Left ventricle myocardium inferior (tissue), 1 donor: ENCODE measurements around the gene SARNP. TPM values are rescaled to one million over a fixed set of nuclear protein-coding genes. Genes with fewer than 3 reads are reported as not detected.

Experiments
- DNase-seq: peaks from one replicate; pipeline ENCODE4 v3.0.0-alpha.2; 2020
- H3K27ac ChIP-seq: fragments of 200-600 bp; replicated peaks from 2 replicates; pipeline ENCODE4 v1.8.0; 2021
- H3K27me3 ChIP-seq: fragments of 200-600 bp; 2 replicates; pipeline ENCODE4 v1.8.0; 2021; ENCODE audit warnings: low read depth
- H3K36me3 ChIP-seq: fragments of 200-600 bp; 2 replicates; pipeline ENCODE4 v1.8.0; 2021
- H3K4me1 ChIP-seq: fragments of 200-600 bp; 2 replicates; pipeline ENCODE4 v1.8.0; 2021
- H3K4me3 ChIP-seq: fragments of 200-600 bp; 2 replicates; pipeline ENCODE4 v1.8.0; 2021; ENCODE audit warnings: mild to moderate bottlenecking, moderate library complexity
- H3K9me3 ChIP-seq: fragments of 200-600 bp; replicated peaks from 2 replicates; pipeline ENCODE4 v1.8.0; 2021
- intact Hi-C: fragments of 100-400 bp; cut with micrococcal nuclease; formaldehyde crosslinking; loops from one replicate; pipeline ENCODE4 v1.11.0; 2022
- total RNA-seq: library from RNA; stranded (reverse); fragmentation: NEBNext Ultra II Directional; extraction: Animal tissue kit (Norgen Biotek cat#: 25700); gene quantifications from one replicate; pipeline ENCODE4 v1.2.1, GENCODE V29; 2021
- TF ChIP-seq, protein P1 (sequence below): fragments of 200-600 bp; IDR thresholded peaks from 2 replicates; pipeline ENCODE4 v1.8.0; 2021; ENCODE audit warnings: antibody characterized with exemption, mild to moderate bottlenecking, borderline replicate concordance
- donor health status: DM: no; HTN: yes; CAD: no; lungs with severe emphysema.

The SARNP gene
- total RNA-seq, 1 donor from 2014 or later: 53.2 TPM

DNA sequence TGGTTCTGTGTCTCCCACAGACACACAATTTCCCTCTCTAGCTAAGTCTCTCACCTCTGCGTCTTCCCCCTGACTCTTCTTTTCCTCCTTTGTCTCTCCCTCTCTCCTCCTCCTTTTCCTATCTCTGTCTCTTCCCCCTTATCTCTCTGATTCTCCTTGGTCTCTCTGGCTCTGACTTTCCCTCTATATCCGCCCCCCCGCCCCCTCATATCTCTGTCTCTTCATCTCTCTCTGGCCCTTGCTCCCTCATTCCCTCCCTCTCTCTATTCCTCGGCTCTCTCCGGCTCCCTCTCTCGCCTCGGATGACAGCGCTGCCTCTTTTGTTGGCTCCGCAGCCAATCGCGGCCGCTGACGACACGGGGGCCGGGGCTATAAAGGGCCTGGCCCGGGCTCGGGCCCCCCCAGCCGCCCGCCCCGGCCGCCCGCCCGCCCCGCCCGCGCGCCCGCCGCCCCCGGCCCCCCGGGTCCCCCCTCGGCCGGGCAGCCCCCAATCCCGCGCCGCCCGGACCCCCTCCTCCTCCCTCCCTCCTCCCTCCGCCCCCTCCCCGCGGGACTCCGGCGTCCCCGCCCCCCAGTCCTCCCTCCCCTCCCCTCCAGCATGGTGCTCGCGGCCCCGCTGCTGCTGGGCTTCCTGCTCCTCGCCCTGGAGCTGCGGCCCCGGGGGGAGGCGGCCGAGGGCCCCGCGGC lies 74.7 kb downstream of the SARNP start, which contains the start of gene GDF11:
Gene GDF11, plus strand, starts transcription at position 404 of the 687 bp plus-strand sequence. Its CDS starts 195 bp downstream, at position 599.
- Histone ChIP-seq H3K4me3 (peak within 1 kb of the TSS; percentile 77), H3K36me3 (no peaks in the 10 kb centered on the region), H3K27ac (peak within 1 kb of the TSS; percentile 67), H3K27me3 (no peaks in the 10 kb centered on the region), H3K9me3 (no peaks in the 10 kb centered on the region), H3K4me1 (peaks cover 58% of the 10 kb centered on the region)
- TF ChIP-seq, protein P1, sequence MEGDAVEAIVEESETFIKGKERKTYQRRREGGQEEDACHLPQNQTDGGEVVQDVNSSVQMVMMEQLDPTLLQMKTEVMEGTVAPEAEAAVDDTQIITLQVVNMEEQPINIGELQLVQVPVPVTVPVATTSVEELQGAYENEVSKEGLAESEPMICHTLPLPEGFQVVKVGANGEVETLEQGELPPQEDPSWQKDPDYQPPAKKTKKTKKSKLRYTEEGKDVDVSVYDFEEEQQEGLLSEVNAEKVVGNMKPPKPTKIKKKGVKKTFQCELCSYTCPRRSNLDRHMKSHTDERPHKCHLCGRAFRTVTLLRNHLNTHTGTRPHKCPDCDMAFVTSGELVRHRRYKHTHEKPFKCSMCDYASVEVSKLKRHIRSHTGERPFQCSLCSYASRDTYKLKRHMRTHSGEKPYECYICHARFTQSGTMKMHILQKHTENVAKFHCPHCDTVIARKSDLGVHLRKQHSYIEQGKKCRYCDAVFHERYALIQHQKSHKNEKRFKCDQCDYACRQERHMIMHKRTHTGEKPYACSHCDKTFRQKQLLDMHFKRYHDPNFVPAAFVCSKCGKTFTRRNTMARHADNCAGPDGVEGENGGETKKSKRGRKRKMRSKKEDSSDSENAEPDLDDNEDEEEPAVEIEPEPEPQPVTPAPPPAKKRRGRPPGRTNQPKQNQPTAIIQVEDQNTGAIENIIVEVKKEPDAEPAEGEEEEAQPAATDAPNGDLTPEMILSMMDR: no peak
- peak; percentile 84 for DNase-seq
- intact Hi-C loops: loop anchor here (10.0 kb wide), 1 partner anchor 52 kb away; no protein-coding TSS in a partner anchor

GRCh38 chr12:55741931-55742680 lies 75.4 kb downstream of the SARNP start:
- H3K36me3 ChIP-seq: no peaks in the 10 kb centered on the region
- H3K27me3 ChIP-seq: no peaks in the 10 kb centered on the region
- peak overlapping the region; percentile 27 for H3K27ac ChIP-seq
- TF ChIP-seq, protein P1: no peak
- peaks cover 58% of the 10 kb centered on the region for H3K4me1 ChIP-seq
- no peak for DNase-seq
- peak overlapping the region; percentile 77 for H3K4me3 ChIP-seq
- H3K9me3 ChIP-seq: no peaks in the 10 kb centered on the region
- intact Hi-C loops: loop anchor here (10.0 kb wide), 1 partner anchor 53 kb away; no protein-coding TSS in a partner anchor

GRCh38 chr12:55739025-55739378 lies 78.5 kb downstream of the SARNP start:
- no peak overlapping the region for H3K27ac ChIP-seq

GRCh38 chr12:55738123-55739024 lies 79.2 kb downstream of the SARNP start:
- Histone ChIP-seq H3K27me3 (no peaks in the 10 kb centered on the region), H3K36me3 (no peaks in the 10 kb centered on the region), H3K27ac (peak overlapping the region; percentile 75), H3K9me3 (no peaks in the 10 kb centered on the region), H3K4me1 (peaks cover 26% of the 10 kb centered on the region), H3K4me3 (peak overlapping the region; percentile 66)
- intact Hi-C loops: loop anchor here (5.0 kb wide), 1 partner anchor 199 kb away; no protein-coding TSS in a partner anchor
- peak; percentile 80 for DNase-seq
- TF ChIP-seq, protein P1: peak; percentile 91

More at GRCh38 chr12:55739025-55739378, 78.5 kb downstream of the SARNP start:
- no peaks in the 10 kb centered on the region for H3K27me3 ChIP-seq
- H3K4me3 ChIP-seq: peak overlapping the region; percentile 66
- TF ChIP-seq, protein P1: no peak
- no peaks in the 10 kb centered on the region for H3K9me3 ChIP-seq
- H3K36me3 ChIP-seq: no peaks in the 10 kb centered on the region
- intact Hi-C loops: loop anchor here (5.0 kb wide), 1 partner anchor 198 kb away; no protein-coding TSS in a partner anchor
- DNase-seq: no peak
- peaks cover 33% of the 10 kb centered on the region for H3K4me1 ChIP-seq
